B cell (primary cell): ENCODE results near the gene RCE1.

ENCODE experiments used
- CTCF ChIP-seq: fragments of 200-600 bp; IDR thresholded peaks from one replicate; pipeline ENCODE4 v1.8.0; 2022; ENCODE audit warnings: antibody characterized with exemption, mild to moderate bottlenecking
- EZH2 ChIP-seq: IDR thresholded peaks from 2 replicates; pipeline ENCODE4 v1.6.1; 2012; ENCODE audit warnings: borderline replicate concordance, low read depth, mild to moderate bottlenecking, moderate library complexity, low read length; ENCODE audit not compliant: insufficient read depth, poor library complexity, severe bottlenecking

DNA sequence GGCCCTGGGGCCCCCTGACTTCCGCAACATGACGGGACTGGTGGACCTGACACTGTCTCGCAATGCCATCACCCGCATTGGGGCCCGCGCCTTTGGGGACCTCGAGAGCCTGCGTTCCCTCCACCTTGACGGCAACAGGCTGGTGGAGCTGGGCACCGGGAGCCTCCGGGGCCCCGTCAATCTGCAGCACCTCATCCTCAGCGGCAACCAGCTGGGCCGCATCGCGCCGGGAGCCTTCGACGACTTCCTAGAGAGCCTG is 14.6 kb downstream of the RCE1 start:
- no peak for TF ChIP-seq CTCF
- no peak for TF ChIP-seq EZH2
